ENCODE data around the gene SART1.

- TF ChIP-seq CTCF (IDR thresholded peaks at IDR 0.05; ENCODE audit: insufficient read depth, low read depth, low read length) (no peak), EZH2 (IDR thresholded peaks at IDR 0.05; ENCODE audit: insufficient read depth, low read length) (no peak)
Observed at GRCh38 chr11:66008095-66008467, 46.5 kb downstream of the SART1 start.
